GM12878 (cell line): ENCODE measurements around the gene FSIP1.

ENCODE experiments used
- CHD4 ChIP-seq: fragments of 200-600 bp; sonication (generic); IDR thresholded peaks from 2 replicates; pipeline ENCODE4 v1.6.1; 2016; ENCODE audit warnings: mild to moderate bottlenecking
- CTCF ChIP-seq, 3 experiments: IDR thresholded peaks in 2 of 3; conservative IDR thresholded peaks in 1 of 3; 2 replicates each; pipeline ENCODE4 v1.5.1; 2011; ENCODE audit warnings: low read depth in 3 of 3, low read length in 3 of 3, mild to moderate bottlenecking in 3 of 3, control low read depth in 2 of 3, moderate library complexity in 2 of 3, inconsistent platforms in 1 of 3, mixed read lengths in 1 of 3; ENCODE audit not compliant: control insufficient read depth in 2 of 3, insufficient read depth in 1 of 3; ENCODE audit errors: extremely low read depth in 1 of 3
- EZH2 ChIP-seq: IDR thresholded peaks from 2 replicates; pipeline ENCODE4 v1.6.1; 2012; ENCODE audit warnings: low read depth, mild to moderate bottlenecking, control low read depth, inconsistent platforms, low read length, borderline replicate concordance; ENCODE audit not compliant: control insufficient read depth
- MYC ChIP-seq: IDR thresholded peaks from 2 replicates; pipeline ENCODE4 v1.6.1; 2011; ENCODE audit warnings: mild to moderate bottlenecking, low read length, moderate library complexity, inconsistent platforms; ENCODE audit not compliant: insufficient read depth, insufficient replicate concordance, insufficient read length, severe bottlenecking
- RAD21 ChIP-seq: IDR thresholded peaks from 2 replicates; pipeline ENCODE4 v1.6.1; 2011; ENCODE audit warnings: mild to moderate bottlenecking, low read depth, low read length, moderate library complexity; ENCODE audit not compliant: insufficient read depth
- SMARCA5 ChIP-seq: fragments of 450-650 bp; IDR thresholded peaks from 2 replicates; pipeline ENCODE4 v1.6.1; 2017; ENCODE audit warnings: mild to moderate bottlenecking
- SP1 ChIP-seq: IDR thresholded peaks from one replicate; pipeline ENCODE4 v1.6.1; 2011; ENCODE audit warnings: low read depth, low read length
- TCF7 ChIP-seq: IDR thresholded peaks from 2 replicates; pipeline ENCODE4 v1.6.1; 2014; ENCODE audit warnings: antibody characterized with exemption, borderline replicate concordance
- ZNF217 ChIP-seq: fragments of 450-650 bp; IDR thresholded peaks from 2 replicates; pipeline ENCODE4 v1.6.1; 2017; ENCODE audit warnings: antibody characterized with exemption, mild to moderate bottlenecking
- ZNF24 ChIP-seq: fragments of 450-650 bp; IDR thresholded peaks from 2 replicates; pipeline ENCODE4 v1.6.1; 2017; ENCODE audit warnings: antibody characterized with exemption, mild to moderate bottlenecking

- no peak for TF ChIP-seq ZNF24
- TF ChIP-seq TCF7: no peak
- no peak for TF ChIP-seq EZH2
- no peak for TF ChIP-seq RAD21
- TF ChIP-seq SMARCA5: no peak
- no peak for TF ChIP-seq SP1
- TF ChIP-seq CTCF (IDR thresholded peaks at IDR 0.05 in 2 of 3, conservative IDR thresholded peaks at IDR 0.05 in 1 of 3; ENCODE audit: control insufficient read depth in 2 of 3, extremely low read depth in 1 of 3, insufficient read depth in 1 of 3, low read depth in 3 of 3, low read length in 3 of 3): no peak
- no peak for TF ChIP-seq MYC
- TF ChIP-seq ZNF217: no peak
- no peak for TF ChIP-seq CHD4
These were observed 197.8 kb downstream of the FSIP1 start for GRCh38 chr15:39584662-39585388.
